Measurements from ENCODE around the gene GMPS.

DNA sequence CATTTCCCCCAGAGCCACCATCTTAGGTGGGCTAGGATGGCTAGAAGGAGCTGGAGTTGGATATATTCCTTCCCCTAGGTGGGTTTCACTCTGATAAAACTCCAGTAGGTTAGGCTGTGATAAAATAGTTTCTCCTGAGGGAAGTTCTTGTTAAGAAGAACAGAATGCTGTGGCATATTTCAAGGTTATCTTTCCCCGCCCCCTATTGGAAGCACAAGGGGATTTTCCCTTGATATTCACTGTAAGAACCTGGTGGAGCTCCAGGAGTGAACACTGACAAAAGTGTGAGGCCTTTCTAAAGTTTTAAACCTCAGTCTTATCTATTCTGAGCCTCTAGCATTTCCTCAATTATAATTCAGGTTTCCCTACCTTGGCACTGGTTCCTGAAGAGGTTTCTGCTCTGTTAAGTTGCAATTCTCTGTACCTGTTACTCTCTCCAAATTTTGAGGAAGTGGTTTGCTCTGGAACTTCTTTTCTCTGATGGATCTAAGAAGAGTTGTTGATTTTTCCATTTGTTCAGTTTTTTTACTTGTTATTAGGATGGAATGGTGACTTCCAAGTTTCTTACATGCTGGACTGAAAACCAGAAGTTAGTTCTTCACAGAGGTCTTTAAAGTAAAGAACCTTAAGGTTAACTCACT lies 113.5 kb downstream of the GMPS start:
- TF ChIP-seq POLR2A (IDR thresholded peaks at IDR 0.05) (no peak), POLR2AphosphoS5 (IDR thresholded peaks at IDR 0.05; ENCODE audit: insufficient read depth in 1 of 2, low read depth in 1 of 2) (no peak)
- TF ChIP-seq, protein P1, sequence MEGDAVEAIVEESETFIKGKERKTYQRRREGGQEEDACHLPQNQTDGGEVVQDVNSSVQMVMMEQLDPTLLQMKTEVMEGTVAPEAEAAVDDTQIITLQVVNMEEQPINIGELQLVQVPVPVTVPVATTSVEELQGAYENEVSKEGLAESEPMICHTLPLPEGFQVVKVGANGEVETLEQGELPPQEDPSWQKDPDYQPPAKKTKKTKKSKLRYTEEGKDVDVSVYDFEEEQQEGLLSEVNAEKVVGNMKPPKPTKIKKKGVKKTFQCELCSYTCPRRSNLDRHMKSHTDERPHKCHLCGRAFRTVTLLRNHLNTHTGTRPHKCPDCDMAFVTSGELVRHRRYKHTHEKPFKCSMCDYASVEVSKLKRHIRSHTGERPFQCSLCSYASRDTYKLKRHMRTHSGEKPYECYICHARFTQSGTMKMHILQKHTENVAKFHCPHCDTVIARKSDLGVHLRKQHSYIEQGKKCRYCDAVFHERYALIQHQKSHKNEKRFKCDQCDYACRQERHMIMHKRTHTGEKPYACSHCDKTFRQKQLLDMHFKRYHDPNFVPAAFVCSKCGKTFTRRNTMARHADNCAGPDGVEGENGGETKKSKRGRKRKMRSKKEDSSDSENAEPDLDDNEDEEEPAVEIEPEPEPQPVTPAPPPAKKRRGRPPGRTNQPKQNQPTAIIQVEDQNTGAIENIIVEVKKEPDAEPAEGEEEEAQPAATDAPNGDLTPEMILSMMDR (IDR thresholded peaks at IDR 0.05) = no peak
